ENCODE results near the gene TMEM259. TPM values are rescaled to one million over a fixed set of nuclear protein-coding genes. Genes with fewer than 3 reads are reported as not detected.

TMEM259 gene
- total and polyA plus RNA-seq, 8 donors: 65.9 to 448 (median 90.0) TPM

DNA sequence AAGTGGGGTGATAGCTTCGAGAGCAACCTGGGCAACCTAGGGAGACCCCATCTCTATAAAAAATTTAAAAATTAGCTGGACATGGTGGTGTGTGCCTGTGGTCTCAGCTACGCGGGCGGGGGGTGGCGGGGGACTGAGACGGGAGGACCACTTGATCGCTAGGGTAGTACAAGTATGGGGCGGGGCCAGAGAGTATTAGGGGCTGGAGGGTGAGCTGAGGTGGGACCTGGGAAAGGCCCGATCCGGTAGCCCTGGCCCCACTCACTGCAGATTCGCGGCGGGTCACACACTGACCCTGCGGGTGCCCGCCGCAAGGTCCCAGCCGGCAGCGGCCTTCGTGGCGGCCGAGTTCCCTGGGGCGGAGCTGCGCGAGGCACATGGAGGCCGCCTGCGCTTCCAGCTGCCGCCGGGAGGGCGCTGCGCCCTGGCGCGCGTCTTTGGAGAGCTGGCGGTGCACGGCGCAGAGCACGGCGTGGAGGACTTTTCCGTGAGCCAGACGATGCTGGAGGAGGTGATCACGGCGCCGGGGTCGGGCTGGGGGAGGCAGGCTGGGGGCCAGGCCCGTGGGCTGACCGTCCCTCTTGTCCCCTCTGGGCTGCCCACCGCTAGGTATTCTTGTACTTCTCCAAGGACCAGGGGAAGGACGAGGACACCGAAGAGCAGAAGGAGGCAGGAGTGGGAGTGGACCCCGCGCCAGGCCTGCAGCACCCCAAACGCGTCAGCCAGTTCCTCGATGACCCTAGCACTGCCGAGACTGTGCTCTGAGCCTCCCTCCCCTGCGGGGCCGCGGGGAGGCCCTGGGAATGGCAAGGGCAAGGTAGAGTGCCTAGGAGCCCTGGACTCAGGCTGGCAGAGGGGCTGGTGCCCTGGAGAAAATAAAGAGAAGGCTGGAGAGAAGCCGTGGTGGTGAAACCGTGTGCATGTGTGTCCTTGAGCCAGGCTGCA is 44.0 kb upstream of the TMEM259 start:
- TF ChIP-seq, protein P1, sequence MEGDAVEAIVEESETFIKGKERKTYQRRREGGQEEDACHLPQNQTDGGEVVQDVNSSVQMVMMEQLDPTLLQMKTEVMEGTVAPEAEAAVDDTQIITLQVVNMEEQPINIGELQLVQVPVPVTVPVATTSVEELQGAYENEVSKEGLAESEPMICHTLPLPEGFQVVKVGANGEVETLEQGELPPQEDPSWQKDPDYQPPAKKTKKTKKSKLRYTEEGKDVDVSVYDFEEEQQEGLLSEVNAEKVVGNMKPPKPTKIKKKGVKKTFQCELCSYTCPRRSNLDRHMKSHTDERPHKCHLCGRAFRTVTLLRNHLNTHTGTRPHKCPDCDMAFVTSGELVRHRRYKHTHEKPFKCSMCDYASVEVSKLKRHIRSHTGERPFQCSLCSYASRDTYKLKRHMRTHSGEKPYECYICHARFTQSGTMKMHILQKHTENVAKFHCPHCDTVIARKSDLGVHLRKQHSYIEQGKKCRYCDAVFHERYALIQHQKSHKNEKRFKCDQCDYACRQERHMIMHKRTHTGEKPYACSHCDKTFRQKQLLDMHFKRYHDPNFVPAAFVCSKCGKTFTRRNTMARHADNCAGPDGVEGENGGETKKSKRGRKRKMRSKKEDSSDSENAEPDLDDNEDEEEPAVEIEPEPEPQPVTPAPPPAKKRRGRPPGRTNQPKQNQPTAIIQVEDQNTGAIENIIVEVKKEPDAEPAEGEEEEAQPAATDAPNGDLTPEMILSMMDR (IDR thresholded peaks at IDR 0.05): peak; percentile 63 to 90 (median 74)
- intact Hi-C loops (cut with DNase I): no loop called here
- Histone ChIP-seq H3K27me3 (peaks cover 0 to 23% (median 2%) of the 10 kb centered on the region in 4 donors), H3K9me3 (no peaks in the 10 kb centered on the region), H3K4me1 (peaks cover 0 to 10% (median 9%) of the 10 kb centered on the region in 3 donors), H3K27ac (no peak overlapping the region), H3K36me3 (no peaks in the 10 kb centered on the region), H3K4me3 (no peak overlapping the region)
- DNase-seq: peak in 4 of 6 donors; percentile 70 to 90 (median 80)
- WGBS, 2 donors: 8 to 10% methylated on average over 47 to 60 of the region's 60 CpGs
- ATAC-seq: peak; percentile 81 to 83 (median 82)
- no peak for FAIRE-seq

DNA sequence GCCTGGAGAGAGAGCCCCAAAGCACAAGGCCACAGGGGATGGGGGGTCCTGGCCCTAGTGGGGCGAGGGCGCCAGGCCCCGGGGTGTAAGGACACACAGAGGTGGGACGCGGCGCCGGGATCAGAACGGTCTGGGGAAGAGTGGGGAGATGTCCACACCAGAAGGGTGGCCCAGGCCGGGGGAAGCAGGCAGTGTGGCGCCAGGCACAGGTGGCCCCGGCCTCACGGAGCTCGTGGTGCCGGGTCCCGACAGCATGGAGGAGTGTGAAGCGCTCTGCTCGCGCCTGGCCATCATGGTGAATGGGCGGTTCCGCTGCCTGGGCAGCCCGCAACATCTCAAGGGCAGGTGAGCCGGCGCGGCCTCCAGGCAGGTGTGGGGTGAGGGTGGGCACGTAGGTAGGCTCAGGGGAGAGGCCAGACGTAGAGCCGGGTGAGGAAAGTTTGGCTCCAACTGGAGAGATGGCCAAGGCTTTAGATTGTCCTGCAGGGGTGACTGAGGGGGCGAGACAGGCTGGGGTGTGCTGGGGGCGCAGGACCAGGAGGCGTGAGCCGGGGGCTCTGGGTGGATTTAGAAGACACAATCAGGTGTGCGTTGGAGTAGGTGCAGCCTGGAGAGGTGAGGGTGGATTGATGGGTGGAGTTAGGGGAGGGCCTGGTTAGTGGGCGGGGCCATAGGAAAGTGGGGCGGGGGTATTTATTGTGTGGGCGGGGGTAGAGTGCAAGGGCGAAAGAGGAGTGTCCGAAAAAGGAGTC is 43.2 kb upstream of the TMEM259 start:
- peak in 1 of 6 donors; percentile 81 for DNase-seq

DNA sequence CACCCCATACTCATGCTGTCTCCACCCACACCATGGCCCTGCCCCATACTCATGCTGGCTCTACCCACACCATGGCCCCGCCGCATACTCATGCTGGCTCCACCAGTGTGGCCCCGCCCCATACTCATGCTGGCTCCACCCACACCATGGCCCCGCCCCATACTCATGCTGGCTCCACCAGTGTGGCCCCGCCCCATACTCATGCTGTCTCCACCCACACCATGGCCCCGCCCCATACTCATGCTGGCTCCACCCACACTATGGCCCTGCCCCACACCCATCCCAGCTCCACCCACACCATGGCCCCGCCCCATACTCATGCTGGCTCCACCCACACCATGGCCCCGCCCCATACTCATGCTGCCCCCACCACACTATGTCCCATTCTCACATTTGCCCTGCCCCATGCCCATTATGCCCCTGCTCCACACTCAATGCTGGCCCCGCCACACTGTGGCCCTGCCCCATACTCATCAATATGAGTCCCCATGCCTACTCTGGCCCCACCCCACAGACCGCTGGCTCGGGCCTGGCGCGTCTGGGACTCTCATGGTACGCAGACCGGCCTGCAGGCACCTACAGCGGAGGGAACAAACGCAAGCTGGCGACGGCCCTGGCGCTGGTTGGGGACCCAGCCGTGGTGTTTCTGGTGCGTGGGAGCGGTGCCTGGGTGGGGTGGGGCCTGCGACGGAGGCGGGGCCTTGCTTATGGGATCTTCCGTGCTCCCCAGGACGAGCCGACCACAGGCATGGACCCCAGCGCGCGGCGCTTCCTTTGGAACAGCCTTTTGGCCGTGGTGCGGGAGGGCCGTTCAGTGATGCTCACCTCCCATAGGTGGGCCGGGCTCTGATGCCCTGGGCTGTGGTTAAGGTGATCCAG is 42.3 kb upstream of the TMEM259 start:
- WGBS, 2 donors: 66 to 93% methylated on average over 34 to 37 of the region's 37 CpGs
- intact Hi-C loops (cut with DNase I): no loop called here
- Histone ChIP-seq H3K9me3 (no peaks in the 10 kb centered on the region), H3K36me3 (no peaks in the 10 kb centered on the region), H3K27me3 (peaks cover 0 to 10% (median 2%) of the 10 kb centered on the region in 4 donors), H3K4me3 (no peak overlapping the region), H3K4me1 (peaks cover 0 to 10% (median 9%) of the 10 kb centered on the region in 3 donors), H3K27ac (no peak overlapping the region)
- FAIRE-seq: no peak
- DNase-seq: peak in 1 of 6 donors; percentile 39
- TF ChIP-seq, protein P1 (IDR thresholded peaks at IDR 0.05): no peak
- ATAC-seq: no peak

More for the DNA sequence above, 43.2 kb upstream of the TMEM259 start:
- ATAC-seq: no peak
- TF ChIP-seq, protein P1 (IDR thresholded peaks at IDR 0.05): no peak
- intact Hi-C loops (cut with DNase I): no loop called here
- 50 to 85% methylated on average over 37 of the region's 37 CpGs for WGBS, 2 donors
- Histone ChIP-seq H3K4me3 (no peak overlapping the region), H3K9me3 (no peaks in the 10 kb centered on the region), H3K36me3 (no peaks in the 10 kb centered on the region), H3K4me1 (peaks cover 0 to 10% (median 9%) of the 10 kb centered on the region in 3 donors), H3K27me3 (peaks cover 0 to 19% (median 2%) of the 10 kb centered on the region in 4 donors), H3K27ac (no peak overlapping the region)
- no peak for FAIRE-seq

DNA sequence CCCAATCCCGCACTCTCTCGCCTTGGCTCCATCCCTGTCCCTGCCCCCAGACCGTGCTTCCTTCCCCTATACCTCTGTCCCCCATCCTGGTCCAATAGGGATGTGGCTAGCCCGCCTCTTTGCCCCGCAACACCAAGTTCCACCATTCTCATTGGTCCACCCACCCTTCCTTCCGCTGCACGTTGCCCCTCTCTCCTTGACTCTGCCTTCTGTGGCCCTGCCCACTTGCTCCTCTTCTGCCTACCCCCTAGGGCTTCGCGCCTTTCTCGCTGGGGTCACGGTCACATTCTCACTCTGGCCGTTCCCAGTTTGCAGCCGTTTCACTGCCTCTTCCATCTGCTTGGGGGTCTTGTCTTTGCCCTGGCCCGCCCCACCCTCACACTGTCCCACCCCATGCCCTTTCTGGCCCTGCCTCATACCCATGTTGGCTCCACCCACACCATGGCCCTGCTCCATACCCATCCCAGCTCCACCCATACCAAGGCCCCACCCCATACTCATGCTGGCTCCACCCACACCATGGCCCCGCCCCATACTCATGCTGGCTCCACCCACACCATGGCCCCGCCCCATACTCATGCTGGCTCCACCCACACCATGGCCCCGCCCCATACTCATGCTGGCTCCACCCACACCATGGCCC is 41.6 kb upstream of the TMEM259 start:
- DNase-seq (no peak), FAIRE-seq (no peak), ATAC-seq (no peak)
- peaks cover 0 to 10% (median 9%) of the 10 kb centered on the region in 3 donors for H3K4me1 ChIP-seq
- H3K36me3 ChIP-seq: no peaks in the 10 kb centered on the region
- 84 to 89% methylated on average over 15 to 17 of the region's 17 CpGs for WGBS, 2 donors
- no peak overlapping the region for H3K27ac ChIP-seq
- no peaks in the 10 kb centered on the region for H3K9me3 ChIP-seq
- intact Hi-C loops (cut with DNase I): no loop called here
- H3K4me3 ChIP-seq: no peak overlapping the region
- TF ChIP-seq, protein P1 (IDR thresholded peaks at IDR 0.05): no peak
- H3K27me3 ChIP-seq: peaks cover 0 to 6% (median 2%) of the 10 kb centered on the region in 4 donors
